CD4-positive, alpha-beta memory T cell (primary cell): ENCODE measurements around the gene HAUS7. TPM values are rescaled to one million over a fixed set of nuclear protein-coding genes. Genes with fewer than 3 reads are reported as not detected.

Experiments
- CTCF ChIA-PET: fragments of 350-600 bp; sonication (Branson Sonifier 250); formaldehyde crosslinking; loops from one replicate; lab custom pipeline; 2021; ENCODE audit warnings: inconsistent platforms; ENCODE audit not compliant: partially characterized antibody; lab: Charles Lee
- POLR2A ChIA-PET: fragments of 350-600 bp; sonication (Branson Sonifier 250); formaldehyde crosslinking; loops from one replicate; lab custom pipeline; 2021; ENCODE audit not compliant: partially characterized antibody; lab: Charles Lee
- DNase-seq, 5 donors: peaks; one replicate each; pipeline versions ENCODE4 v3.0.0 to v3.0.0-alpha.2; 2020 to 2022; ENCODE audit warnings: mixed read lengths in 1 of 5
- H3K27ac ChIP-seq: one replicate; pipeline ENCODE4 v1.7.0; 2013; ENCODE audit warnings: low read depth, low read length
- H3K27me3 ChIP-seq: 2 replicates; pipeline ENCODE4 v1.7.0; 2013; ENCODE audit warnings: mild to moderate bottlenecking, low read length, moderate library complexity; ENCODE audit not compliant: insufficient read depth
- H3K36me3 ChIP-seq: 2 replicates; pipeline ENCODE4 v1.7.0; 2013; ENCODE audit warnings: mild to moderate bottlenecking, low read length, moderate library complexity; ENCODE audit not compliant: insufficient read depth
- H3K4me1 ChIP-seq: 2 replicates; pipeline ENCODE4 v1.7.0; 2013; ENCODE audit warnings: mild to moderate bottlenecking, low read length, moderate library complexity; ENCODE audit not compliant: insufficient read depth
- H3K4me3 ChIP-seq, 2 donors: one replicate each; pipeline ENCODE4 v1.7.0; 2013; ENCODE audit warnings: low read length in 2 of 2, mild to moderate bottlenecking in 1 of 2
- H3K9me3 ChIP-seq, 2 donors: one replicate each; pipeline ENCODE4 v1.7.0; 2013; ENCODE audit warnings: low read length in 2 of 2, control low read depth in 1 of 2; ENCODE audit not compliant: control insufficient read depth in 1 of 2
- H3K27ac Mint-ChIP-seq, 7 donors: one replicate each; pipeline ENCODE4 v1.8.0; 2020 to 2021; ENCODE audit warnings: mixed read lengths in 7 of 7, mild to moderate bottlenecking in 6 of 7, inconsistent platforms in 3 of 7, moderate library complexity in 3 of 7
- H3K27me3 Mint-ChIP-seq, 2 donors: one replicate each; pipeline ENCODE4 v1.8.0; 2020 to 2021; ENCODE audit warnings: mixed read lengths in 2 of 2
- H3K36me3 Mint-ChIP-seq, 2 donors: one replicate each; pipeline ENCODE4 v1.8.0; 2020 to 2021; ENCODE audit warnings: mixed read lengths in 2 of 2, inconsistent platforms in 1 of 2, mild to moderate bottlenecking in 1 of 2
- H3K4me1 Mint-ChIP-seq, 4 donors: one replicate each; pipeline ENCODE4 v1.8.0; 2020 to 2021; ENCODE audit warnings: mixed read lengths in 4 of 4, mild to moderate bottlenecking in 1 of 4
- H3K4me3 Mint-ChIP-seq, 8 donors: one replicate each; pipeline ENCODE4 v1.8.0; 2020 to 2021; ENCODE audit warnings: mixed read lengths in 8 of 8, mild to moderate bottlenecking in 7 of 8, moderate library complexity in 6 of 8, inconsistent platforms in 3 of 8
- H3K9me3 Mint-ChIP-seq, 8 donors: one replicate each; pipeline ENCODE4 v1.8.0; 2020 to 2021; ENCODE audit warnings: mixed read lengths in 8 of 8, mild to moderate bottlenecking in 5 of 8, inconsistent platforms in 3 of 8, moderate library complexity in 1 of 8
- intact Hi-C: fragments of 100-400 bp; cut with micrococcal nuclease; formaldehyde crosslinking; loops from one replicate; pipeline ENCODE4 v1.15.1; 2023
- polyA plus RNA-seq, 2 donors: library from polyadenylated mRNA; unstranded; fragments of 300-500 nt; fragmentation: Illumina TruSeq; gene quantifications; one replicate each; pipeline ENCODE4 v1.2.3, GENCODE V29; 2021
- total RNA-seq, 2 experiments: library from RNA; stranded (reverse); gene quantifications; one replicate each; pipeline ENCODE4 v1.2.3, GENCODE V29; 2021

Gene HAUS7
- total and polyA plus RNA-seq, 4 experiments from 2014 or later = 29.7 to 33.8 (median 31.8) TPM

DNA sequence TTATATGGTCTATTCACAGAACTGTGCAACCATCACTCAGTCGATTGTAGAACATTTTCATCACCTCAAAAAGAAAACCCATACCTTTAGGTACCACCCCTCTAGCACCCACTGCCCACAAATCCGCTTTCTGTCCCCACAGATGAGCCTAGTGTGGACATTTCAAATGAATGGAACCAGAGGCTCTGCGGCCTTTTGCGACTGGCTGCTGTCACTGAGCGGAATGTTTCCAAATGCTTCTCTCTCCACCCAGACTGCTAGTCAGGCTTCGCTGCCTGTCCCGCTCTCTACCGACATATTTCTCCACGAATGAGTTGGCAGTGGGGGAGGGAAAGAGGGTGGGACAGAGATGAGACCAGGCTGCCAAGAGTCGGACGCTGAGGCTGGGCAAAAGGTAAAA, 22.7 kb upstream of the HAUS7 start:
- ChIA-PET POLR2A (no interaction called here), CTCF (no interaction called here)
- Histone ChIP-seq H3K36me3 (no peaks in the 10 kb centered on the region), H3K4me3 (no peak overlapping the region), H3K27ac (no peak overlapping the region), H3K9me3 (no peaks in the 10 kb centered on the region), H3K27me3 (no peaks in the 10 kb centered on the region), H3K4me1 (no peaks in the 10 kb centered on the region)
- Mint-ChIP-seq H3K27me3 (no peaks in the 10 kb centered on the region), H3K4me3 (no peak overlapping the region), H3K9me3 (no peaks in the 10 kb centered on the region), H3K36me3 (no peaks in the 10 kb centered on the region), H3K4me1 (no peaks in the 10 kb centered on the region), H3K27ac (no peak overlapping the region)
- intact Hi-C loops = no loop called here
- DNase-seq = no peak

- intact Hi-C loops = no loop called here
- Histone ChIP-seq H3K27ac (no peak overlapping the region), H3K9me3 (no peaks in the 10 kb centered on the region), H3K4me3 (no peak overlapping the region), H3K4me1 (no peaks in the 10 kb centered on the region), H3K36me3 (no peaks in the 10 kb centered on the region), H3K27me3 (no peaks in the 10 kb centered on the region)
- H3K4me3 Mint-ChIP-seq = no peak overlapping the region
- no peaks in the 10 kb centered on the region for H3K4me1 Mint-ChIP-seq
- H3K27ac Mint-ChIP-seq = no peak overlapping the region
- no peaks in the 10 kb centered on the region for H3K9me3 Mint-ChIP-seq
- DNase-seq = no peak
- POLR2A ChIA-PET = interaction anchor here (0.6 kb wide), 1 partner anchor 460 kb away, joined by 3 read pairs; no protein-coding TSS in a partner anchor
- H3K27me3 Mint-ChIP-seq = no peaks in the 10 kb centered on the region
- CTCF ChIA-PET = interaction anchor here (2.5 kb wide), 1 partner anchor 15 kb away, joined by 11 read pairs; no protein-coding TSS in a partner anchor
- H3K36me3 Mint-ChIP-seq = no peaks in the 10 kb centered on the region
Observed at GRCh38 chrX:153492543-153492942, 22.2 kb upstream of the HAUS7 start.

DNA sequence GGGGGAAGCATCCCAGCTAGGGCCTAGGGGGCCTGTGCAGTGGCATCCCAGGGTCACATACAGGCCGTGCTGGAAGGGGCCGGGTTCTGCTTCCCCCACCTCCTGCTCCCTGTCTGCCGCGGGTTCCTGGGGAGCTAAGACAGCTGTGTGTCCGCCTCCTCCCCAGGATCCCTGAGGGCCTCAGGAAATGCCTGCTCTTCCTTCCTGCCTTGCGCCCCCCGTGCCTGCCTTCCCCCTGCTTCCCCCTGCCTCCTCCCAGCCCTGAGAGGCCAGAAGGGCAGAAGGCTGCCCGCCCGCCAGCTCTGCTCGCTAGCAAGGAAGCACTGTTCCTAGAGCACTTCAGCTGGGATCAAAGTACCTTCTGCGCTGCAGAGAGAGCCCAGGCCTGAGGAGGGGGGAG, 21.5 kb upstream of the HAUS7 start:
- Mint-ChIP-seq H3K4me1 (no peaks in the 10 kb centered on the region), H3K27ac (no peak overlapping the region), H3K27me3 (no peaks in the 10 kb centered on the region), H3K9me3 (no peaks in the 10 kb centered on the region), H3K36me3 (no peaks in the 10 kb centered on the region), H3K4me3 (no peak overlapping the region)
- Histone ChIP-seq H3K9me3 (no peaks in the 10 kb centered on the region), H3K27me3 (no peaks in the 10 kb centered on the region), H3K27ac (no peak overlapping the region), H3K36me3 (no peaks in the 10 kb centered on the region), H3K4me3 (no peak overlapping the region), H3K4me1 (no peaks in the 10 kb centered on the region)
- CTCF ChIA-PET = interaction anchor here (1.0 to 2.5 kb wide), 2 partner anchors 15 to 48 kb away, joined by 3 to 11 read pairs; no protein-coding TSS in a partner anchor
- POLR2A ChIA-PET = no interaction called here
- no peak for DNase-seq
- intact Hi-C loops = no loop called here

DNA sequence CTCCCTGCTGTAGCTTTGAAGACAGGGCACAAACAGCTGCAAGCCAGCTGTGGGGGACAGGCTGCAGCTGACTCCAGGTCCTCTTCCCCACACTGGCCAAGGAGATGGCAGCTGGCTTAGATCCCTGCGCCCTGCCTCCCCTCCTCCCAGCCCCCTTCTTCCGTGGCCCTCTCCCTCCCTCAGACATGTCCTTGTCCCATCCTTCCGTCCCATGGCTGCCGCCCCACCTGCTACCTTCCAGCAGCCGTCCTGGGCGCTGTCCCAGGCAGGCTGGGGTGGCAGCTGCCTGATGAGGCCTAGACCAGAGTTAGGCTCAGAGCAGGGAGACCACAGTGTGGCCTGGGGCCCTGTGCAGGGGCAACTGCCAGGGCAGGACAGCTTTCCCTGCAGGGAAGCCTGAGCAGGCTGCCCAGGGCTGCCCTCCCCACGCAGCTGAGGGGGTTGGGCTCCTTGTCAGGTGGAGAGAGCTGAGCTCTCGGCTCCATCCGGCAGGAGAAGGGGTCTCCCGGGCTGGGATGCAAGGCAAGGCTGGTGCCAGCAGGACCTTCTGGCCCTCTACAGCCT, 21.1 kb upstream of the HAUS7 start:
- H3K4me1 ChIP-seq = no peaks in the 10 kb centered on the region
- H3K4me3 Mint-ChIP-seq = no peak overlapping the region
- intact Hi-C loops = no loop called here
- H3K36me3 Mint-ChIP-seq = no peaks in the 10 kb centered on the region
- no peaks in the 10 kb centered on the region for H3K27me3 ChIP-seq
- H3K4me3 ChIP-seq = no peak overlapping the region
- ChIA-PET CTCF (interaction anchor here (1.0 to 2.5 kb wide), 2 partner anchors 16 to 48 kb away, joined by 3 to 11 read pairs; no protein-coding TSS in a partner anchor), POLR2A (no interaction called here)
- H3K9me3 ChIP-seq = no peaks in the 10 kb centered on the region
- no peaks in the 10 kb centered on the region for H3K4me1 Mint-ChIP-seq
- H3K27ac ChIP-seq = no peak overlapping the region
- H3K27ac Mint-ChIP-seq = no peak overlapping the region
- no peaks in the 10 kb centered on the region for H3K36me3 ChIP-seq
- H3K27me3 Mint-ChIP-seq = no peaks in the 10 kb centered on the region
- no peak for DNase-seq
- no peaks in the 10 kb centered on the region for H3K9me3 Mint-ChIP-seq

DNA sequence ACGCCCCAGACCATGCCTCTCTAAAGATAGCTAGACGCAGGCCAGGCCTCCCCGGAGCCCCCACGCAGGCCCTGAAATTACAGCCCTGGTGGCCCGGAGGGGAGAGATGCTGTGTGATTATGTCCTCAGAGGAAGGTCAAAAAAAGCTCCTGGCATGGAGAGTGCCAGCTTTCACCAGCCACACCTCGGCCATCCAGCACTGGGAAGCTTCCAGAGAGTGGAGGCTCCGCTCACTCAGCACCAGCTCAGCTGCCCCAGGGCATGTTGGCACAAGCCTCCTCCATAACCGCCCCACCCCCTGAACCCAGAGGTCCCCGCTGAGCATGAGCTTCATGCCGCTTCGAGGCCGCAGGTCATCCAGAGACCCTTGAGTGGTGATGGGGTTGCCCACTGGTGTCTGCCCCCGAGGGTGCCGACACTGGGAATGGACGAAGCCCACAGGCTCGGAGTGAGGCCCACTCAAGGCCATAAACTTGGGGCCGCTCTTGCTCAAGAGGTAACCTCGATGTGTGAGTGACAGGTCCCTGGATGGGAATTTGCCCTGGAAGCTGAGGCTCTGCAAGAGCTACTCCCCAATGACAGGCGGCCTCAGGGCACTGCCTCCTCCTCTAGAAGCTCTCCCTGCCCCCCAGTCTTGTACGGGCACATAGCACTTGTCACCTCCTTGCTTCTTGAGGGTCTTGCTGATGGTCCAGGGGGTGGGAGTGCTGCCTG, 20.0 kb upstream of the HAUS7 start:
- Histone ChIP-seq H3K27me3 (no peaks in the 10 kb centered on the region), H3K4me1 (no peaks in the 10 kb centered on the region), H3K4me3 (no peak overlapping the region), H3K9me3 (no peaks in the 10 kb centered on the region), H3K36me3 (no peaks in the 10 kb centered on the region), H3K27ac (no peak overlapping the region)
- Mint-ChIP-seq H3K4me1 (no peaks in the 10 kb centered on the region), H3K36me3 (no peaks in the 10 kb centered on the region), H3K4me3 (no peak overlapping the region), H3K27me3 (no peaks in the 10 kb centered on the region), H3K27ac (no peak overlapping the region), H3K9me3 (no peaks in the 10 kb centered on the region)
- no peak for DNase-seq
- CTCF ChIA-PET = interaction anchor here (2.5 kb wide), 1 partner anchor 17 kb away, joined by 11 read pairs; no protein-coding TSS in a partner anchor
- POLR2A ChIA-PET = no interaction called here
- intact Hi-C loops = no loop called here

DNA sequence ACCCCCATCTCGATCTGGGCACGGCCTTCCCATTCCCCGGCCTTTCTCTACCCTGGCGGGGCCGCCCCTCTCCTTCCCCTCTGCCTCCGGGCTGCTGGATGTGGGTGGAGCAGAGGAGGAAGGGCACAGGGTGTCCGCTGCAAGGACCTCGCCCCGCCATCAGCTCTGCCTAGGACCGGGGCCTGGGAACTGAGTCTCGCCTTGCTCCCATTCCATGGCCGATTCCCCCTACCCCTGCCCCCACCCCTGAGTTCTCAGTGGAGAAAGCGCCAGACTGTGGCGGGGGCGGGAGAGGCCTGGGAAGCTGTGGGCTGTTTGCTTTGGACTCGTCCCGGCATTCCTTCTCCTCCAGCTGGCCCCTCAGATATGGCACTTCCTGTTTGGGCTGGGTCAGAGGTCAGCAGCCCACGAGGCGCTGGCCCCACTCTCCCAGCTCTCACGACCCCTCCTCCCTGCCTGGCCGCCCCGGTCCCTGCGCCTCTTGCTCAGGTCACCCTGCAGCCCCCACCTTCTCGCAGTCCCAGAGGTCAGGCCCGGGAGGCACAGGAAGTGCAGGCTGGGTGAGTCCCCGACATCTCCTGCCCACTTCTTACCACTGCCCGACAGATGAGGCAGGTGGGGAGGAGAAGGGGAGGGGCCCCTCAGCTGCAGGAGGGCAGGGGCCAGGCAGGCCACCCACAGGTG, 18.0 kb upstream of the HAUS7 start:
- H3K4me3 ChIP-seq = no peak overlapping the region
- ChIA-PET CTCF (no interaction called here), POLR2A (no interaction called here)
- no peak for DNase-seq
- Mint-ChIP-seq H3K4me1 (no peaks in the 10 kb centered on the region), H3K4me3 (no peak overlapping the region), H3K36me3 (no peaks in the 10 kb centered on the region), H3K27me3 (no peaks in the 10 kb centered on the region), H3K9me3 (no peaks in the 10 kb centered on the region), H3K27ac (no peak overlapping the region)
- intact Hi-C loops = no loop called here
- no peaks in the 10 kb centered on the region for H3K4me1 ChIP-seq
- no peak overlapping the region for H3K27ac ChIP-seq
- H3K27me3 ChIP-seq = no peaks in the 10 kb centered on the region
- no peaks in the 10 kb centered on the region for H3K36me3 ChIP-seq
- H3K9me3 ChIP-seq = no peaks in the 10 kb centered on the region

- Mint-ChIP-seq H3K27ac (no peak overlapping the region), H3K9me3 (no peaks in the 10 kb centered on the region), H3K4me3 (no peak overlapping the region), H3K36me3 (no peaks in the 10 kb centered on the region), H3K4me1 (no peaks in the 10 kb centered on the region), H3K27me3 (no peaks in the 10 kb centered on the region)
- Histone ChIP-seq H3K36me3 (no peaks in the 10 kb centered on the region), H3K27me3 (no peaks in the 10 kb centered on the region), H3K4me1 (no peaks in the 10 kb centered on the region), H3K4me3 (no peak overlapping the region), H3K27ac (no peak overlapping the region), H3K9me3 (no peaks in the 10 kb centered on the region)
- intact Hi-C loops = no loop called here
- ChIA-PET CTCF (no interaction called here), POLR2A (no interaction called here)
- DNase-seq = no peak
Observed at GRCh38 chrX:153487590-153488071, 17.3 kb upstream of the HAUS7 start.
